ENCODE measurements around the gene SCYL1.

SCYL1 gene

GRCh38 chr11:65551572-65552387 is 26.9 kb downstream of the SCYL1 start:
- in situ Hi-C loops (cut with HindIII; ENCODE audit: low sequenced_read_pairs): no loop called here

GRCh38 chr11:65552388-65552951 is 27.6 kb downstream of the SCYL1 start:
- in situ Hi-C loops (cut with HindIII; ENCODE audit: low sequenced_read_pairs): no loop called here

- in situ Hi-C loops (cut with HindIII; ENCODE audit: low sequenced_read_pairs): no loop called here
Measured at GRCh38 chr11:65553301-65554001, 28.6 kb downstream of the SCYL1 start.

- in situ Hi-C loops (cut with HindIII; ENCODE audit: low sequenced_read_pairs): no loop called here
Measured at GRCh38 chr11:65554057-65554818, 29.4 kb downstream of the SCYL1 start.

GRCh38 chr11:65554842-65555430 is 30.1 kb downstream of the SCYL1 start:
- in situ Hi-C loops (cut with HindIII; ENCODE audit: low sequenced_read_pairs): no loop called here

GRCh38 chr11:65555693-65556231 is 30.9 kb downstream of the SCYL1 start:
- in situ Hi-C loops (cut with HindIII; ENCODE audit: low sequenced_read_pairs): no loop called here

GRCh38 chr11:65556470-65557279 is 31.8 kb downstream of the SCYL1 start:
- in situ Hi-C loops (cut with HindIII; ENCODE audit: low sequenced_read_pairs): no loop called here

- in situ Hi-C loops (cut with HindIII; ENCODE audit: low sequenced_read_pairs): no loop called here
Measured at GRCh38 chr11:65557280-65558001, 32.6 kb downstream of the SCYL1 start.

- in situ Hi-C loops (cut with HindIII; ENCODE audit: low sequenced_read_pairs): no loop called here
Measured at GRCh38 chr11:65558002-65558929, 33.4 kb downstream of the SCYL1 start, which contains the start of gene LTBP3. Gene LTBP3 (minus strand): TSS chr11:65558359. CDS start chr11:65557959, 400 bp downstream.

- in situ Hi-C loops (cut with HindIII; ENCODE audit: low sequenced_read_pairs): no loop called here
Measured at GRCh38 chr11:65558930-65559509, 34.1 kb downstream of the SCYL1 start.

- in situ Hi-C loops (cut with HindIII; ENCODE audit: low sequenced_read_pairs): no loop called here
Measured at GRCh38 chr11:65559535-65559934, 34.7 kb downstream of the SCYL1 start.

- in situ Hi-C loops (cut with HindIII; ENCODE audit: low sequenced_read_pairs): no loop called here
Measured at GRCh38 chr11:65559951-65560537, 35.2 kb downstream of the SCYL1 start.

GRCh38 chr11:65560555-65561418 is 35.9 kb downstream of the SCYL1 start:
- in situ Hi-C loops (cut with HindIII; ENCODE audit: low sequenced_read_pairs): no loop called here

GRCh38 chr11:65562020-65562419 is 37.1 kb downstream of the SCYL1 start:
- in situ Hi-C loops (cut with HindIII; ENCODE audit: low sequenced_read_pairs): no loop called here

GRCh38 chr11:65562788-65563187 is 37.9 kb downstream of the SCYL1 start:
- in situ Hi-C loops (cut with HindIII; ENCODE audit: low sequenced_read_pairs): no loop called here

GRCh38 chr11:65563601-65564000 is 38.7 kb downstream of the SCYL1 start:
- in situ Hi-C loops (cut with HindIII; ENCODE audit: low sequenced_read_pairs): no loop called here
